Right renal pelvis (tissue), 4 donors: ENCODE measurements around the gene ABCA1. TPM values are rescaled to one million over a fixed set of nuclear protein-coding genes. Genes with fewer than 3 reads are reported as not detected.

Experiments used
- polyA plus RNA-seq, 4 donors: library from polyadenylated mRNA; unstranded; fragments of 120-200 nt; gene quantifications; one replicate each; pipeline ENCODE4 v1.2.1, GENCODE V29; 2013; ENCODE audit not compliant: insufficient read length in 4 of 4

The ABCA1 gene
- polyA plus RNA-seq, 4 donors: 6.8 to 11.3 (median 9.7) TPM

Other genes with a start within 250 kb of the ABCA1 start
- gene OR13D1, start 233.6 kb downstream of the ABCA1 start, polyA plus RNA-seq: not detected
- 10 to 100 TPM; 53.4 to 65.6 (median 61.0) TPM for gene NIPSNAP3A, start 180.5 kb downstream of the ABCA1 start, polyA plus RNA-seq
- gene NIPSNAP3B, start 164.0 kb downstream of the ABCA1 start, polyA plus RNA-seq: 10 to 100 TPM; 11.2 to 13.2 (median 11.7) TPM